Astrocyte (in vitro differentiated cells and primary cell): ENCODE results near the gene OSBPL1A. TPM values are rescaled to one million over a fixed set of nuclear protein-coding genes. Genes with fewer than 3 reads are reported as not detected.

Experiments used
- DNase-seq: peaks from one replicate; pipeline ENCODE4 v3.0.0-alpha.2; 2010; ENCODE audit warnings: low read depth
- FAIRE-seq: peaks from 2 replicates; lab custom pipeline; 2011; peaks lifted over from hg19 to GRCh38; lab: Jason Lieb, UNC
- H2AFZ ChIP-seq: 2 replicates; pipeline ENCODE4 v1.6.0; 2012; ENCODE audit warnings: low read depth, low read length, inconsistent platforms
- H3K27ac ChIP-seq: 2 replicates; pipeline ENCODE4 v1.5.1; 2011; ENCODE audit warnings: low read depth, low read length, inconsistent platforms
- H3K27me3 ChIP-seq: 2 replicates; pipeline ENCODE4 v1.6.0; 2011; ENCODE audit warnings: low read length, inconsistent platforms; ENCODE audit not compliant: insufficient read depth
- H3K36me3 ChIP-seq: 2 replicates; pipeline ENCODE4 v1.5.1; 2011; ENCODE audit warnings: low read length, inconsistent platforms; ENCODE audit not compliant: insufficient read depth
- H3K4me1 ChIP-seq: 2 replicates; pipeline ENCODE4 v1.5.1; 2011; ENCODE audit warnings: low read length, inconsistent platforms; ENCODE audit not compliant: insufficient read depth
- H3K4me2 ChIP-seq: 2 replicates; pipeline ENCODE4 v1.6.0; 2012; ENCODE audit warnings: low read length, inconsistent platforms
- H3K4me3 ChIP-seq: 2 replicates; pipeline ENCODE4 v1.5.1; 2011; ENCODE audit warnings: low read depth, mild to moderate bottlenecking, low read length, inconsistent platforms; ENCODE audit not compliant: insufficient read depth
- H3K79me2 ChIP-seq: 2 replicates; pipeline ENCODE4 v1.6.0; 2012; ENCODE audit warnings: mild to moderate bottlenecking, low read length, inconsistent platforms; ENCODE audit not compliant: insufficient read depth
- H3K9ac ChIP-seq: 2 replicates; pipeline ENCODE4 v1.6.0; 2012; ENCODE audit warnings: mild to moderate bottlenecking, low read length, inconsistent platforms
- H3K9me3 ChIP-seq: 2 replicates; pipeline ENCODE4 v1.5.1; 2012; ENCODE audit warnings: low read depth, mild to moderate bottlenecking, low read length, inconsistent platforms; ENCODE audit not compliant: insufficient read depth
- H4K20me1 ChIP-seq: 2 replicates; pipeline ENCODE4 v1.6.0; 2012; ENCODE audit warnings: low read length, inconsistent platforms; ENCODE audit not compliant: insufficient read depth
- H3K27ac Mint-ChIP-seq: one replicate; pipeline ENCODE4 v1.8.0; 2021; ENCODE audit warnings: mild to moderate bottlenecking, mixed read lengths; ENCODE audit not compliant: unreplicated experiment
- H3K27me3 Mint-ChIP-seq: one replicate; pipeline ENCODE4 v1.8.0; 2021; ENCODE audit warnings: low read depth, mixed read lengths; ENCODE audit not compliant: unreplicated experiment
- H3K36me3 Mint-ChIP-seq: one replicate; pipeline ENCODE4 v1.8.0; 2021; ENCODE audit warnings: low read depth, mixed read lengths; ENCODE audit not compliant: unreplicated experiment
- H3K4me1 Mint-ChIP-seq: one replicate; pipeline ENCODE4 v1.8.0; 2021; ENCODE audit warnings: low read depth, mixed read lengths; ENCODE audit not compliant: unreplicated experiment
- H3K4me3 Mint-ChIP-seq: one replicate; pipeline ENCODE4 v1.8.0; 2021; ENCODE audit warnings: mild to moderate bottlenecking, moderate library complexity, mixed read lengths; ENCODE audit not compliant: unreplicated experiment
- H3K9me3 Mint-ChIP-seq: one replicate; pipeline ENCODE4 v1.8.0; 2021; ENCODE audit warnings: mild to moderate bottlenecking, mixed read lengths; ENCODE audit not compliant: unreplicated experiment
- CTCF ChIP-seq: IDR thresholded peaks from 2 replicates; pipeline ENCODE4 v1.5.1; 2011; ENCODE audit warnings: low read depth, mild to moderate bottlenecking, inconsistent platforms, low read length, moderate library complexity; ENCODE audit not compliant: insufficient read depth
- EZH2 ChIP-seq: IDR thresholded peaks from 2 replicates; pipeline ENCODE4 v1.6.1; 2012; ENCODE audit warnings: mild to moderate bottlenecking, low read length, inconsistent platforms; ENCODE audit not compliant: insufficient read depth
- total RNA-seq: library from RNA; stranded (reverse); gene quantifications from 2 replicates; pipeline ENCODE4 v1.2.1, GENCODE V29; 2021

OSBPL1A gene
- total RNA-seq, 1 donor from 2014 or later, result 27.7 TPM

GRCh38 chr18:24196764-24197163, 200.9 kb downstream of the OSBPL1A start:
- Histone ChIP-seq H2AFZ (no peak overlapping the region), H3K4me2 (no peak overlapping the region), H3K27me3 (no peaks in the 10 kb centered on the region), H3K79me2 (no peaks in the 10 kb centered on the region), H3K4me3 (no peak overlapping the region), H3K4me1 (no peaks in the 10 kb centered on the region), H3K9me3 (no peaks in the 10 kb centered on the region), H3K27ac (no peak overlapping the region), H3K9ac (no peak overlapping the region), H3K36me3 (no peaks in the 10 kb centered on the region), H4K20me1 (no peaks in the 10 kb centered on the region)
- Mint-ChIP-seq H3K9me3 (no peaks in the 10 kb centered on the region), H3K27me3 (no peaks in the 10 kb centered on the region), H3K4me1 (peaks cover 15% of the 10 kb centered on the region), H3K27ac (no peak overlapping the region), H3K36me3 (peaks cover 5% of the 10 kb centered on the region), H3K4me3 (no peak overlapping the region)
- no peak for DNase-seq
- TF ChIP-seq EZH2 (no peak), CTCF (no peak)
- FAIRE-seq, result no peak

GRCh38 chr18:24195296-24196053, 202.1 kb downstream of the OSBPL1A start:
- H3K4me1 ChIP-seq, result no peaks in the 10 kb centered on the region
- H3K36me3 Mint-ChIP-seq, result peaks cover 5% of the 10 kb centered on the region
- no peaks in the 10 kb centered on the region for H3K27me3 Mint-ChIP-seq
- H3K79me2 ChIP-seq, result no peaks in the 10 kb centered on the region
- no peak for FAIRE-seq
- no peak overlapping the region for H3K4me3 Mint-ChIP-seq
- no peaks in the 10 kb centered on the region for H3K27me3 ChIP-seq
- no peaks in the 10 kb centered on the region for H3K9me3 Mint-ChIP-seq
- no peaks in the 10 kb centered on the region for H3K36me3 ChIP-seq
- no peak overlapping the region for H3K4me2 ChIP-seq
- no peak overlapping the region for H2AFZ ChIP-seq
- no peak for DNase-seq
- no peak for TF ChIP-seq EZH2
- TF ChIP-seq CTCF, result no peak
- H3K9me3 ChIP-seq, result no peaks in the 10 kb centered on the region
- H3K9ac ChIP-seq, result no peak overlapping the region
- no peaks in the 10 kb centered on the region for H4K20me1 ChIP-seq
- H3K27ac ChIP-seq, result no peak overlapping the region
- no peak overlapping the region for H3K4me3 ChIP-seq
- H3K27ac Mint-ChIP-seq, result no peak overlapping the region
- peaks cover 21% of the 10 kb centered on the region for H3K4me1 Mint-ChIP-seq

- DNase-seq (no peak), FAIRE-seq (no peak)
- Histone ChIP-seq H3K9me3 (no peaks in the 10 kb centered on the region), H3K4me1 (no peaks in the 10 kb centered on the region), H3K36me3 (no peaks in the 10 kb centered on the region), H4K20me1 (no peaks in the 10 kb centered on the region), H2AFZ (no peak overlapping the region), H3K79me2 (no peaks in the 10 kb centered on the region), H3K4me2 (no peak overlapping the region), H3K9ac (no peak overlapping the region), H3K4me3 (no peak overlapping the region), H3K27me3 (no peaks in the 10 kb centered on the region), H3K27ac (no peak overlapping the region)
- Mint-ChIP-seq H3K9me3 (no peaks in the 10 kb centered on the region), H3K4me3 (no peak overlapping the region), H3K4me1 (peaks cover 22% of the 10 kb centered on the region), H3K27me3 (no peaks in the 10 kb centered on the region), H3K36me3 (peaks cover 5% of the 10 kb centered on the region), H3K27ac (peak overlapping the region; percentile 43)
- no peak for TF ChIP-seq CTCF
- no peak for TF ChIP-seq EZH2
Measured at GRCh38 chr18:24190590-24190989, 207.0 kb downstream of the OSBPL1A start.
